Suprapubic skin (tissue), 4 donors: ENCODE data around the gene WDR83. TPM values are rescaled to one million over a fixed set of nuclear protein-coding genes. Genes with fewer than 3 reads are reported as not detected.

Experiments used
- DNase-seq, 2 donors: peaks; one replicate each; pipeline ENCODE4 v3.0.0-alpha.2; 2019; ENCODE audit warnings: low spot score in 2 of 2
- H3K27ac ChIP-seq: fragments of 200-600 bp; sonication (generic); one replicate; pipeline ENCODE4 v1.5.1; 2019
- H3K27me3 ChIP-seq: fragments of 200-600 bp; sonication (generic); one replicate; pipeline ENCODE4 v1.5.1; 2019
- H3K36me3 ChIP-seq: fragments of 200-600 bp; sonication (generic); one replicate; pipeline ENCODE4 v1.5.1; 2019
- H3K4me1 ChIP-seq: fragments of 200-600 bp; sonication (generic); one replicate; pipeline ENCODE4 v1.5.1; 2019
- H3K4me3 ChIP-seq: fragments of 200-600 bp; sonication (generic); one replicate; pipeline ENCODE4 v1.5.1; 2019; ENCODE audit warnings: mild to moderate bottlenecking
- H3K9me3 ChIP-seq: fragments of 200-600 bp; sonication (generic); one replicate; pipeline ENCODE4 v1.5.1; 2019
- CTCF ChIP-seq, 2 donors: fragments of 200-600 bp in 1 of 2; fragments of 450-650 bp in 1 of 2; sonication (generic) in 1 of 2; IDR thresholded peaks; one replicate each; pipeline ENCODE4 v1.5.1; 2016 to 2019; ENCODE audit warnings: antibody characterized with exemption in 2 of 2, mild to moderate bottlenecking in 1 of 2, moderate library complexity in 1 of 2
- EP300 ChIP-seq: sonication (generic); formaldehyde crosslinking; IDR thresholded peaks from one replicate; pipeline ENCODE4 v1.6.1; 2017; ENCODE audit warnings: antibody characterized with exemption
- POLR2A ChIP-seq, 2 donors: fragments of 450-650 bp; IDR thresholded peaks; one replicate each; pipeline ENCODE4 v1.6.1; 2017; ENCODE audit warnings: antibody characterized with exemption in 2 of 2, mild to moderate bottlenecking in 2 of 2, moderate library complexity in 2 of 2
- POLR2AphosphoS5 ChIP-seq, 3 donors: sonication (generic); formaldehyde crosslinking; IDR thresholded peaks; one replicate each; pipeline ENCODE4 v1.6.1; 2017; ENCODE audit warnings: antibody characterized with exemption in 3 of 3
- WGBS: methylation state at CpG from one replicate; pipeline ENCODE4 v1.1.5; 2018; 5-methylcytosine and 5-hydroxymethylcytosine counted together
- total RNA-seq, 4 donors: library from RNA; depleted of rRNA; stranded (reverse); fragments of >200 nt; gene quantifications; one replicate each; pipeline ENCODE4 v1.1.0, GENCODE V29; 2016

WDR83 gene
- total RNA-seq, 4 donors from 2014 or later: 9.8 to 21.9 (median 17.2) TPM

GRCh38 chr19:12720851-12721655 lies 54.4 kb downstream of the WDR83 start:
- H3K4me3 ChIP-seq: peak overlapping the region; percentile 81
- H3K4me1 ChIP-seq: peaks cover 36% of the 10 kb centered on the region
- 5% methylated on average over 32 of the region's 59 CpGs for WGBS
- no peaks in the 10 kb centered on the region for H3K27me3 ChIP-seq
- H3K27ac ChIP-seq: peak overlapping the region; percentile 95
- no peaks in the 10 kb centered on the region for H3K9me3 ChIP-seq
- peaks cover 30% of the 10 kb centered on the region for H3K36me3 ChIP-seq
- no peak for TF ChIP-seq CTCF (IDR thresholded peaks at IDR 0.05)
- DNase-seq: no peak

- Histone ChIP-seq H3K4me1 (peaks cover 36% of the 10 kb centered on the region), H3K27me3 (no peaks in the 10 kb centered on the region), H3K36me3 (peaks cover 21% of the 10 kb centered on the region), H3K9me3 (no peaks in the 10 kb centered on the region), H3K4me3 (peak overlapping the region; percentile 81), H3K27ac (peak overlapping the region; percentile 95)
- TF ChIP-seq EP300: no peak
- no peak for TF ChIP-seq CTCF (IDR thresholded peaks at IDR 0.05)
- no peak for TF ChIP-seq POLR2AphosphoS5 (IDR thresholded peaks at IDR 0.05)
- no peak for TF ChIP-seq POLR2A (IDR thresholded peaks at IDR 0.05)
- peak; percentile 87 to 88 for DNase-seq
- 0% methylated on average over 56 of the region's 65 CpGs for WGBS
Observed at GRCh38 chr19:12721656-12722565, 55.3 kb downstream of the WDR83 start.

- Histone ChIP-seq H3K4me3 (peak overlapping the region; percentile 81), H3K27me3 (no peaks in the 10 kb centered on the region), H3K9me3 (no peaks in the 10 kb centered on the region), H3K4me1 (peaks cover 36% of the 10 kb centered on the region), H3K27ac (peak overlapping the region; percentile 95), H3K36me3 (peaks cover 17% of the 10 kb centered on the region)
- TF ChIP-seq POLR2A (IDR thresholded peaks at IDR 0.05) (no peak), POLR2AphosphoS5 (IDR thresholded peaks at IDR 0.05) (peak in 2 of 3 donors; percentile 82 to 88), CTCF (IDR thresholded peaks at IDR 0.05) (no peak)
- DNase-seq: peak; percentile 98 to 100
- WGBS: under 1% methylated on average over 32 of the region's 32 CpGs
Observed at GRCh38 chr19:12722566-12723380, 56.2 kb downstream of the WDR83 start.

GRCh38 chr19:12723381-12723640 lies 56.7 kb downstream of the WDR83 start:
- DNase-seq: no peak
- peak overlapping the region; percentile 81 for H3K4me3 ChIP-seq
- WGBS: 1% methylated on average over 7 of the region's 7 CpGs
- H3K27ac ChIP-seq: peak overlapping the region; percentile 95
- peaks cover 36% of the 10 kb centered on the region for H3K4me1 ChIP-seq
- H3K27me3 ChIP-seq: no peaks in the 10 kb centered on the region
- H3K36me3 ChIP-seq: peaks cover 17% of the 10 kb centered on the region
- H3K9me3 ChIP-seq: no peaks in the 10 kb centered on the region
- TF ChIP-seq POLR2AphosphoS5 (IDR thresholded peaks at IDR 0.05): no peak
- no peak for TF ChIP-seq EP300
- no peak for TF ChIP-seq CTCF (IDR thresholded peaks at IDR 0.05)
- no peak for TF ChIP-seq POLR2A (IDR thresholded peaks at IDR 0.05)
